Progenitor cell of endocrine pancreas (in vitro differentiated cells): Measurements from ENCODE around the gene HTR3A. TPM values are rescaled to one million over a fixed set of nuclear protein-coding genes. Genes with fewer than 3 reads are reported as not detected.

Experiments
- DNase-seq: peaks from one replicate; pipeline ENCODE4 v3.0.0; 2021; ENCODE audit warnings: low spot score; ENCODE audit not compliant: unreplicated experiment
- H3K27ac Mint-ChIP-seq: 2 replicates; pipeline ENCODE4 v1.8.0; 2021; ENCODE audit warnings: mild to moderate bottlenecking, moderate library complexity, mixed read lengths
- H3K27me3 Mint-ChIP-seq: 2 replicates; pipeline ENCODE4 v1.8.0; 2021; ENCODE audit warnings: mixed read lengths
- H3K36me3 Mint-ChIP-seq: 2 replicates; pipeline ENCODE4 v1.8.0; 2022; ENCODE audit warnings: mixed read lengths; ENCODE audit not compliant: insufficient read depth
- H3K4me1 Mint-ChIP-seq: 2 replicates; pipeline ENCODE4 v1.8.0; 2021; ENCODE audit warnings: low read depth, mixed read lengths
- H3K4me3 Mint-ChIP-seq: 2 replicates; pipeline ENCODE4 v1.8.0; 2021; ENCODE audit warnings: low read depth, mild to moderate bottlenecking, moderate library complexity, mixed read lengths
- H3K9me3 Mint-ChIP-seq: 2 replicates; pipeline ENCODE4 v1.8.0; 2021; ENCODE audit warnings: low read depth, mixed read lengths
- CTCF ChIP-seq: fragments of 200-600 bp; sonication (generic); IDR thresholded peaks from one replicate; pipeline ENCODE4 v1.5.0; 2021; ENCODE audit warnings: antibody characterized with exemption, mild to moderate bottlenecking; ENCODE audit not compliant: unreplicated experiment
- total RNA-seq: library from RNA; stranded (reverse); gene quantifications from 2 replicates; pipeline ENCODE4 v1.2.1, GENCODE V29; 2021

HTR3A gene
- total RNA-seq, 1 donor from 2014 or later: not detected

- Mint-ChIP-seq H3K9me3 (no peaks in the 10 kb centered on the region), H3K27ac (no peak overlapping the region), H3K36me3 (no peaks in the 10 kb centered on the region), H3K27me3 (peaks cover 52% of the 10 kb centered on the region), H3K4me3 (no peak overlapping the region), H3K4me1 (no peaks in the 10 kb centered on the region)
- no peak for DNase-seq
- no peak for TF ChIP-seq CTCF
Observed at GRCh38 chr11:113956986-113957385, 17.9 kb upstream of the HTR3A start.

DNA sequence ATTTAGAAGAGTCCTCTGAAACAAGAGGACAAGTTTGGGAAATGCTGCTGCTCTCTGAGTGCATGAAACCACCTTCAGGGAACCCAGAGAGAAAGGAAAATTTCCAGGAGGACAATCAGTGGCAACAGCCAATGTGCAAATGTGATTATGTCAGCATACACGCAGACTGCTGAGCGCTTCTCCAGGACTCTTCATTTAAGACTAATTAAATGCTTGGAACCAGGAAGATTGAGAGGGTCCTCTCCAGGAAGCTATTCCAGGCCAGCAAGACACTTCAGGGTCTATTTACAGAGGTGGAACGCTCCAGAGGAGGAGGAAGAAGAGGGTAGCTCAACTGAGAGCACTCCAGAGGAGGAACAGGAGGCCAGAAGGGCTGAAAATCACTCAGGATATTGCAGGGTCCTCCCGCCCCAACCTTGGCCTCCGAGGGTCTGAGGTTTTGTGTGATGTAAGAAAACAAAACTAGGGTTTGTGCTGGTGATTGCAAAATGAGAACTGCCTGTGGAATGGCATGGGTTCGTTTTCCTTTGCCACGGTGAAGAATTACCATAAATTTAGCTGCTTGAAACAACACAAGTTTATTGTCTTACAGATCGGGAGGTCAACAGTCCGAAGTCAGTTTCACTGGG lies 14.1 kb upstream of the HTR3A start:
- no peak overlapping the region for H3K27ac Mint-ChIP-seq
- H3K4me3 Mint-ChIP-seq: no peak overlapping the region
- no peaks in the 10 kb centered on the region for H3K9me3 Mint-ChIP-seq
- peaks cover 60% of the 10 kb centered on the region for H3K27me3 Mint-ChIP-seq
- DNase-seq: no peak
- no peaks in the 10 kb centered on the region for H3K36me3 Mint-ChIP-seq
- no peak for TF ChIP-seq CTCF
- no peaks in the 10 kb centered on the region for H3K4me1 Mint-ChIP-seq

DNA sequence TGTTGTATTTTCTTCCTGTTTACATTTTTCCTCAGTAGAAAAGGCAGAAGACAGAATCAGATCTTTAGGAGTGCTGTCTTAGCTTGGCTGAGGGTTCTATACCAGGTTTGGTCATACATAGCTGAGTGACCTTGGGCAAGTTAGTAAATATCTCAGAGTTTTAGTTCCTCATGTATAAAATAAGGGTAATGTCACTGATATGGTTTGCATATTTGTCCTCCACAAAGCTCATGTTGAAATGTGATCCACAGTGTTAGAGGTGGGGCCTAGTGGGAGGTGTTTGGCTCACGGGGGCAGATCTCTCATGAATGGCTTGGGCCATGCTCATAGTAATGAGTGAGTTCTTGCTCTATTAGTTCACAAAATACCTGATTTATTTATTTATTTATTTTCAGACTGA lies 7.5 kb upstream of the HTR3A start:
- Mint-ChIP-seq H3K9me3 (no peaks in the 10 kb centered on the region), H3K4me3 (no peak overlapping the region), H3K36me3 (no peaks in the 10 kb centered on the region), H3K27me3 (peaks cover 36% of the 10 kb centered on the region), H3K4me1 (no peaks in the 10 kb centered on the region), H3K27ac (no peak overlapping the region)
- DNase-seq: no peak
- TF ChIP-seq CTCF: no peak

GRCh38 chr11:113971506-113972195 lies 3.3 kb upstream of the HTR3A start:
- H3K27me3 Mint-ChIP-seq: peaks cover 33% of the 10 kb centered on the region
- no peak overlapping the region for H3K4me3 Mint-ChIP-seq

GRCh38 chr11:113977071-113977490 lies 2.2 kb downstream of the HTR3A start:
- no peak overlapping the region for H3K4me3 Mint-ChIP-seq
- no peaks in the 10 kb centered on the region for H3K36me3 Mint-ChIP-seq
- no peak overlapping the region for H3K27ac Mint-ChIP-seq
- DNase-seq: no peak
- H3K27me3 Mint-ChIP-seq: peaks cover 58% of the 10 kb centered on the region
- no peak for TF ChIP-seq CTCF
- H3K9me3 Mint-ChIP-seq: no peaks in the 10 kb centered on the region
- peaks cover 7% of the 10 kb centered on the region for H3K4me1 Mint-ChIP-seq

More at GRCh38 chr11:113971506-113972195, 3.3 kb upstream of the HTR3A start:
- Mint-ChIP-seq H3K36me3 (no peaks in the 10 kb centered on the region), H3K4me1 (peaks cover 7% of the 10 kb centered on the region), H3K9me3 (no peaks in the 10 kb centered on the region), H3K27ac (no peak overlapping the region)
- no peak for TF ChIP-seq CTCF
- DNase-seq: no peak
